NCI-H2107 treated with DMSO at 0.1 percent for 48 hours (cell line): ENCODE measurements around the gene GABBR2.
"Not testable (repeated sequence)": the region's sequence is repeated elsewhere in the genome, so short reads cannot be mapped to it uniquely, and the experiment has no call there.

ENCODE experiments used
- DNase-seq: peaks from one replicate; lab custom pipeline; 2025; ENCODE audit not compliant: unreplicated experiment; lab: John Stamatoyannopoulos, UW

The GABBR2 gene

DNA sequence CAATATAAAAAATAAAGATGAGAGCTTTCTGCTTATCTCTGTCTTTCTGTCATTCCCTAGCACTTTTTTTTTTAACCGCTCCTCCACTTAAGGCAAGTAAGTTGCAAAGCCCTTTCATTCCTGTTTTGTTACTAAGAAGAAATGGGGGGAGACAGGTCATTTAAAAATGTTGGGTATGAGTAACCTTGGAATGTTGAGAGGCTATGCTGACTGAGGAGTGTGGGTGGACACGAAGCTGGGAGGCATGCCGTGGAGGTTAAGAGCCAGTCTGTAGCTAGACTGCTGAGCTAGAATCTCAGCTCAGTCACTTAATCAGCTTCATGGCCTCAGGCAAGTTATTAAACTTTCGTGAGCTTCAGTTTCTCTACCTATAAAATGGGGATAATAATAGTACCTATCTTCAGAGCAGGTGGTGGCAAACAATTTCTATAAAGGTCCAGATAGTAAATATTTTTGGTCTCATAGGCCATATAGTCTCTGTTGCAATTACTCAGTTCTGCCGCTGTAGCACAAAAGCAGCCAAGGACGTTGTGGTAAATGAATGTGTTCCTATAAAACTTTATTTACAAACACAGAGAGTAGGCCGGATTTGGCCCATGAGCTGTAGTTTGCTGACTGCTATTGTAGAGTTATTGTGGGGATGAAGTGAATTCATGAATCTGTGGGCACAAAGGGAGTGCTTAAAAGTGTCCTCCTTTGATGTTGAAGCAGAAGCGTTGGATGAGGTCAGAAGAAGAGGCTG, 220.0 kb downstream of the GABBR2 start:
- no peak for DNase-seq

DNA sequence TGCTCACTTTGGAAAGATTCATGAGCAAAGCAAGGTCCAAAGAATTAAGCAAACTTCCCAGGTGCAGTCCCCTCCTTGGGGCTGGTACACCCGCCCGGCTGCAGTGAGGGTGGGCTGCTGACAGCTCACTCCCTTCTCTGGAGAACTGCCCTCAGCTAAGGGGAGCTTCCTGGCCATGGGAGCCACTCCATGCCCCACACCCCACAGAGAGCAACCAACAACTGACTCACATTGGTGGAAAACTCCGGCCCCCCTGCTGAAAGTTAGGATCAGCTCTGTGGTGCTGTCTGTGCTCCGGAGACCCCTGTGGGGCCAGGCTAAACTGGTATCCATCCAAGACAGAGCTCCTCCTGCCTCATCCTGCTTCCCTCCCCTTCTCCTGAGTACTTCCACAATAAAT, 223.0 kb downstream of the GABBR2 start:
- DNase-seq, result no peak

DNA sequence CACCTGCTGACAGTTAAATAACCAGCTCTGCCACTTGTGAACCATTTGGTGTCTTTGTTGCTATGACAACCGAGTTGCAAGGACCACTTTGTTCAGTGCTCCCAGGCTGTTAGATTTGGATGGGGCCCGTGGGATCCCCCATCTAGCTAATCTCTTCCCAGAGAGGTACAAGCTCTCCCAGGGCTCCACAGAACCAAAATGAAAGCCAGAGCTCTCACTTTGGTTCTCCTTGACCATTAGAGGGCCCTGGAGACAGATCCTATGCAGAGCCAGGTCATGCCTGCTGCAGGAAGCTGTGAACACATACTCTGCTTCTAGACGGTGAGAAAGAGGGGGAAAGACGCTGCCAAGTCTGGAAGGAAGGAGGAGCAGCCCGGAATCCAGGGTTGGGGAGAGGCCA, 224.6 kb downstream of the GABBR2 start:
- DNase-seq, result no peak

DNA sequence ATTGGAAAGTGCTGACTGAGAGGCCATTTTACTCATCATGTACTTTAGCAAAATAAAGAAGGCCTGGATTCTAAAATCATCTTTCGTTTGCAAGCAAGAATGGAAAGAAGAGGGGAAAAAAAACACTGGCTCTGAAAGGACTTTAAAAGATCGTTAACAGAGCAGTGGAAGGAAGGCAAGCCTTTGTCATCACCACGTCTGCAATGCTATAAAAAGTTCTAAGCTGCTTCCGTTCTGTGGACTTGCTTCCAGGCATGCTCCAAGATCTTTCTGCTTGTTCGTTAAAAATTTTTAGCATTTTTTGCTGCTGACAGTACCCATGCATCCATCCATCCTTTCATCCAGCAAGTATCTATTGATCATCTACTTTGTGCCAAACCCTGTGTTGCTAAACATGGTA, 226.5 kb downstream of the GABBR2 start:
- DNase-seq, result no peak

DNA sequence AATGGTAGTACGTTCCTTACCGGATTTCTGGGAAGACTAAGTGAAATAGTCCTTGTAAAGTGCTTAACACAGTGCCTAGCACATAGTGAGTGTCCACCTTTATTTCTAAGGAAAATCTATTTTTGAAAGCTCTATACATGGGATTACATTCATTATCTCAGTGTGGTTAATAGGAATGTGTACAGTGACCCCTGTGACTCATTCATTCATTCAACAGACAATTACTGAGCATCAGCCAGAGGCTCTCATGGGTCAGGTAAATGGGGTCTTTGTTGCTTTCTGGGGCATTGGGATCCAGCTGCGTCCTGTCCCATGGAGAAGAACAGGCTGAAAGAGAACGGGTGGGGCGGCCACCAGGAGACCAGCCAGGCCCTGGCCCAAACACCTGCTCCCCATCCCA, 227.1 kb downstream of the GABBR2 start:
- DNase-seq, result no peak

DNA sequence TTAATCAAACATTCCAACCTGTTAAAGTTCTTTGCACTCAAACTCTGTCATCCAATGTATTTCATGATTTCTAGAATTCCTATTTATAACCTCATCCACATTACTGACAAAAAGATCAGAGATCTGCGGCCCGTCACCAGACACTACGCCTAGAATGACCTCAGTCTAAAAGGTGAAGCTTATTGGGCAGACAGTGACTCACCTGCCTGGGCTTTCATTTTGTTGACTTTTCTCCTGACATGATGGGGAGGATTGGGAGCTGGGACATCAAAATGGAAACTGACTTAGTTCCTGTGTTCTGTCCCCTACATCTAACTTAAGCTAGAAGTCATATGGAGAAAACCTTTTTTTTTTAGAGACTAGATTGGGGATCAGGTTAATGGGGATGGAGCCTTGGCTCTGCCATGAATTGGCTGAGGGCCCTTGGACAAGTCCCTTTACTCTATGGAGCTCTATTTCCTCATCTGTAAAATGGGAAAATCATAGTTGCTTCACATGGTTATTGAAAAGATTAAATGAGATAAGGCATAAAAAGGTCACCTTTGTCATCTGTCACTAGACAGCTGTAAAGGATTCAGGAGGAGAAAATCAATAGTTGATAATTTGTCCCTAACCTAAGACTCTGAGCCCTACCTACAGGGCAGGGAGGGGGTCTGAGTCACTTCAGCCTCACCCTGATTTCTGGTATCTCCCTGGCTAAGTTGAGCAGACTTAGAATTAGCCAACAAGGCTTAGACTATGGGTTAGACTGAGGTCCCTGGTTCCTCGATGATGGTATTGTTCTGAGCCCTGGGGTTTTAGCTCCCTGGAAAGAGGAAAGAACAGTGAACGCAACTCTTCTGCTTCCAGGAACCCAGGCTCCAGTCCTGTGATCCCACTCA, 228.5 kb downstream of the GABBR2 start:
- DNase-seq, result no peak

DNA sequence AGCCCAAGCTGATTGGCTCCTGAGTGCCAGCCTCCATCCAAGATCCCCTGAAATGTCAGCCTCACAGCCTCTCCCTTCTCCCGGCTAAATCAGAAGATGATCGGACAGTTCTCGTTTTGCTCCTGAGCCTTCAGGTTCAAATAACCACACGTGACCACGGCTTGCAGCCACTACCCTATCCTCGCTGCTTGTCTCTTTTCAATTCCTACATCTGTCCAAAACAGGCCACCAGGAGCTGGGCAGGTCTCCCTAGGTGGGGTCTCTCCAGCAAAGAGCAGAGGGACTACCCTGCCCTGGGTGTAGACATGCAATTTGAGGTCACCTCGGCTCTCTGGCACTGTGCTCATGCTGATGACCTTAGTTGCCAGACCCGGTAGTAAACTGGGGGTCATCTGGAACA, 229.3 kb downstream of the GABBR2 start:
- no peak for DNase-seq

DNA sequence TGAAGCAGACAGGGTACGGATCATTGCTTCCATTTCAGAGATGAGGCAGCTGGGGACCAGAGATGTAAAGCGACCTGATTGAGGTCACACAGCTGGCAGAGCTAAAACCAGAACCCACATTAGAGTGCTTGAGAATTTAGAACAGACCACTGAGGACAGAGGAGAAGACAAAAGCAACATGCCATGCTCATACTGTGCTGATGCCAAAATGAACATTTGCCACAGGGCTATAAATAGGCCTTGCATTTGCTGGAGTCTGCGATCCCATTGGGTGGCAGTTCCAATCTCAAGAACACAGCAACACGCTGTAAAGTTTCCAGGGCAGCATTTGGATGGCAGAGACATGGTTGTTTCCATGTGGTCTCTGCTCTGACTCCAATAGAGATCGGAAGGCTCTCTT, 230.9 kb downstream of the GABBR2 start:
- no peak for DNase-seq

DNA sequence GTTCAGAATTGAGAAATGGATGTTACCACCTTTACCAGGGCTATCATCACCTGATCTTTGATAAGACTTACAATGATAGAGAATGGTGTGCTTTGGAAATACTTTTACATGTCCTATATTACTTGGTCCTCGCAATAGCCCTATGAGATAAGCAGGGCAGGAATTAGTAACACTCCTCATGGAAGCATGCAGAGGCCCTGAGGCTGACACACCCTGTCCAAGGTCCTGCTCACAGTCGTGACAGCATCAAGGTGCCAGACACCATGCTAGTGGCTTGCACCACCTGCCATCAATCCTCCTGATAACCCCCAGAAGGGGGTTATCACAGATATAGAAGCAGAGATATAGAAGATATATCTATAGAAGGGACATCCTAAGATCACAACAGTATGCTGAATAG, 236.5 kb downstream of the GABBR2 start:
- DNase-seq, result no peak

DNA sequence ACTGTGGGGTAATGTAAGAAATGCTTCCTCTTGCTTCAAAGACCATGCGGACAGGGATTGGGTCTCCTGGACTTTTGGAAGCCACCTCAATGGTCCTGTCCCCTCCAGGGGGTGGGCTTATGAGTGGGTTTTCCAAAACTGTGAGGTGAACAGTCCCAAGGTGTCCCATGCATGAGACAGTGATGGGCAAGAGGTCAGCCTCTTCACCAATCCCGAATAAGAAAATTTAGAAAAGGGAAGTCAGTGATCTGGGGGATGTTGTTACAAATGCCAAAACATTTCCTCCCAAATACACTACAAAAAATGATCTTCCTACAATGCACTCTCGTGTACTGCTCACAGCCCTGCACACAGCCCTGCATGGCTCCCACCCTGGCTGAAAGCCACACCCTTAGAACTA, 237.6 kb downstream of the GABBR2 start:
- DNase-seq, result no peak

DNA sequence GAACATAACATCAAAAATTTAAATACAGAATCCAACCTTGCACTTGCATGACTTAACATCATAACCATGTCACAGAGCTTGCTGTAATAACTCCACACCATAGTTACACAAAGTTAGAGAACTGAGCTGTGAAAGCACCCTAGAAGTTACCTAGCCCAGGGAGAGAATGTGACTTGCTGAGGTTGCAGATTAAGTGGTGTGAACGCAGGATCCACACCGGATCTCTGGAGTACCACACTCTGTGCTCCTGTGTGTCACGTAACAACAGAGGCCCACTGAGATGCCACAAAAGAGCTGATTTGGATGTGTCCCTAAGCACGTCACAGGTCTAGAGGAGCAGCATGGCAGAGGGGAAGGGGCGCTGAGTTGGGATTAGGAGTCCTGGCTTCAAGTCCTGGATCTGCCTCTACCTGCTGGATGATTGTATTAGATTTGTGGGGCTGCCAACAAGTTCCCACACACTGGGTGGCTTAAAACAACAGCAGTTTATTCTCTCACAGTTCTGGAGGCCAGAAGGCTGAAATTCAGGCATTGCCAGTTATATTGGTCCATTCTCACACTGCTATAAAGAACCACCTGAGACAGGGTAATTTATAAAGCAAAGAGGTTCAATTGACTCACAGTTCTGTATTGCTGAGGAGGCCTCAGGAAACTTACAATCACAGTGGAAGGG, 240.0 kb downstream of the GABBR2 start:
- no peak for DNase-seq

DNA sequence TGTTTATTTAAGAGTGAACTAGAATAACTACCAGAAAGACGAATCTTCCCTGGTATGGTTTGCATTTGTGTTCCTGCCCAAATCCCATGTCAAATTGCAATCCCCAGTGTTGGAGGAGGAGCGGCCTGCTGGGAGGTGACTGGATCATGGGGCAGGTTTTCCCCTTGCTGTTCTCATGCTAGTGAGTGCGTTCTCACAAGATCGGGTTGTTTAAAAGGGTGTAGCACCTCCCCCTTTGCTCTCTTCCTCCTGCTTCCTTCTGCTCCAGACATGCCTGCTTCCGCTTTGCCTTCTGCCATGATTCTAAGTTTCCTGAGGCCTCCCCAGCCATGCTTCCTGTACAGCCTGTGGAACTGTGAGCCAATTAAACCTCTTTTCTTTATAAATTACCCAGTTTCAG, 242.9 kb downstream of the GABBR2 start:
- DNase-seq, result no peak

DNA sequence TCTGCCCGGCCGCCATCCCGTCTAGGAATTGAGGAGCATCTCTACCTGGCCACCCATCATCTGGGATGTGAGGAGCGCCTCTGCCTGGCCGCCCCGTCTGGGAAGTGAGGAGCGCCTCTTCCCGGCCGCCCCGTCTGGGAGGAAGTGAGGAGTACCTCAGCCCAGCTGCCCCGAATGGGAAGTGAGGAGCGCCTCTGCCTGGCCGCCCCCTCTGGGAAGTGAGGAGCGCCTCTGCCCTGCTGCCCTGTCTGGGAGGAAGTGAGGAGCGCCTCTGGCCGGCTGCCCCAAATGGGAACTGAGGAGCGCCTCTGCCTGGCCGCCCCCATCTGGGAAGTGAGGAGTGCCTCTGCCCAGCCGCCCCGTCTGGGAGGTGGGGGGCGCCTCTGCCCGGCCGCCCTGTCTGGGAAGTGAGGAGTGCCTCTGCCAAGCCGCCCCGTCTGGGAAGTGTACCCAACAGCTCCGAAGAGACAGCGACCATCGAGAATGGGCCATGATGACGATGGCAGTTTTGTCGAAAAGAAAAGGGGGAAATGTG, 244.5 kb downstream of the GABBR2 start:
- DNase-seq, result not testable (repeated sequence)

DNA sequence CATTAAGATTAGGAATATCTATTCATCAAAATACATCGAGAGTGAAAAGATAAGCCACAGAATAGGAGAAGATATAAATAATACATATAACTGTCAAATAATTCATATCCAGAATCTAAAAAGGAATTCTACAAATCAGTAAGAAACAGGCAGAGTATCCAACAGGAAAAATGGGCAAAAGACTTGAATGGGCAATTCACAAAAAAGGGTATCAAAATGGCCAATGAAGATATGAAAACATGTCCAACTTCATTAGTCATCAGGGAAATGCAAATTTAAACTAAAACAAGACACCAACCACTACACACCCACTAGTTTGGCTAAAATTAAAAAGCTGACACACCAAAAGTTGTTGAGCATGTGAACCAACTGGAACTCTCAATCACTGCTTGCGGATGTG, 246.4 kb downstream of the GABBR2 start:
- no peak for DNase-seq

DNA sequence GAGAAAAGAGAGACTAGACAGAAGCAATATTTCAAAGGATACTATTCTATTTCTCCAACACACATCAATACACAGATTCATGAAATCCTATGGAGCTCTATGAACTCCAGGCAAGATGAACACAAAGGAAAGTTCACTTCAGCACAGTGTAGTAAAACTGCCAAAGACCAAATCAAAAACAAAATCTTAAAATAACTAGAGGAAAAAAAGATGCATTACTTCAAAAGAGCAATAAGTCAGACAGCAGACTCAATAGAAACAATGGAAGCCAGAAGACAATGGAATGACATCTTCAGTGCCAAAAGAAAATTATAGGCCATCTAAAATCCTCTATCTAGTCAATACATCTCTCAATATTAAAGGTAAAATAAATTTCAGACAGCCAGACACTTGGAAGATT, 248.0 kb downstream of the GABBR2 start:
- no peak for DNase-seq

DNA sequence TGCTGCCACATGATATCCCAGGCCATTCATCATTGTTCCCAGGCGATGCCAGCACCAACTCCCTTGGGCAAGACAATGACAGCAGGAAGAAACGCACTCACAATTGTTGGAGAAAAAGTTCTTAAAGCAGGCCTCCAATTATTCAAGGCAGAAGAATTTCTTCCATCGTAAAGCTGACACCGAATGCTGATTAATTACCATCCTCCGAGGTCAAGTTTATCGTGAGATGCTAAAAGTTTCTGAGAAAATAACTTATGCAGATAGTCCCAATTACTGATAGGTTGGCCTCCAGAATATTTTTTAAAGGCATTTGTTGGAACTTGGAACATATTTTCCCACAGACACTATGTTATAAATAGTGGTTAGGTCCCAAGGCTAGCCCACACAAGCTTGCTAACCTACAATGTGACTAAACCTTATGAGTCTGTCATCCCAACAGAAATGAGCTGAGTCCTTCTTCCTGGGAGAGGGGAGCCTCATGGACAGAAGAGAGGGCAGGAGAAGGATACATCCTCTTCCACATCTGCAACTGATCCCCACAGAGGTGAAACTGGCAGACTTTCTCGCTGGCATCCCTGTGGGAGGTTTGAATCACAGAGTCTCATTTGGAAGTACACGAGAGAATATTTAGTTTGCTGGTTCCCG, 250.9 kb downstream of the GABBR2 start:
- no peak for DNase-seq

DNA sequence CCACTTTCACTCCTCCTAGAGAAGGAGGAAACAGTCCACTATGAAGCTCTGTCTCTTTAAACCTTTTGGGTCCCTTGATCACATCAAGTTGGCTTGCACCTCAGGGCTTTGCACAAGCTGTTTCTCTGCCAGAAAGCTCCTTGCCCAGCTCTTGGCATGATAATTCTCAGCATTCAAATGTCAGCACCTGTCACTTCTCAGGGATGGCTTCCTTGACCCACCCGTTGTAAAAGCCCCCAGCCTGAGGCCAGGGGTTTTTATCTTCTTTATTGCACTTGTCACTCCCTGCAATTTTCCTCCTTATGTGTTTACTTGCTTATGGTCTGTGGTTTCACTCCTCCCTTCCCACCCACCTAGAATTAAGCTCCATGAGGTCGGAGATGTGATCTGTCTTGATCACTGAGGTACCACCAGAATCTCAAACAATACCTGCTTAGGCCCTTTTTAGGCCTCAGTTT, 252.6 kb downstream of the GABBR2 start:
- no peak for DNase-seq

DNA sequence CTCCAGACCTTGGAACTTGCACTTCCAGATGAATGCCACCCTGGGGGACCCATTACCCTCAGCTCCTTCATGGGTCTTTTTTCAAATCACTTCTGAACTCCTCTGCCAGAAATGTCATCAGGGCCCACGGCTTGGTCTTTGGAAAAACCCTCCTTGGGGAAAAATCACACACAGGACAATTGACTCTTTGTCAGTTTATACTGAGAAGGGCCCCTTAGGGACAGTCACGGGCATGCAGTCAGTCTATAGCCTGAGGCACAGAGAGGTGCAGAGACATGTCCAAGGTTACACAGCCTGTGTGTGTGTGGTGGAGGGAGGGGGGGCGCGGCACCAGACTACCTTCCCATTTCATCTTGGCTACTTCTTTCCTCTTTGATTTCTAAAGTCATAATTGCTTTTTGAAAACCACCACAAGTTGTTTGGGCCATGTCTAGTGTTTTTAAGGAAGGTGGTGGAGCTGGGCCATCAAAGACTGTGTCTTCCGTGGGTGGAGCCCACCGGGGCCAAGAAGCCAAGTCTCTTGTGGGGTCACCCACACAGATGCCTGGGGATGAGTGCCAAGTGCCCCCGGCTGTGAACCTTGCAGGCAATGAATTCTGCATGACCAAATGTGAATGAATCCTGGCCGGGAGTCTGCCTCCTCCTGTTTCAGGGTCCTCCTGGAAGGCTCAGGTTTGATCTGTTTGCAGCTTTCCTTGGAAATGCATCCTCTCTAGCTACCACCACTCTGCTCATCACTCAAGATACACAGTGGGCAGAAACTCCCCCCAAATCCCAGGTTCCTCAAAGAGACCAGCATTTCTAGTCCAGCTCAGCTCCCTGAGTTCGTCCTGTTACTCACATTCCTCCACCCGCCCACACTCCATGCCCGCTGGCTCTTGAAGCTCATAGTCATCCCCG, 253.2 kb downstream of the GABBR2 start:
- DNase-seq, result no peak

DNA sequence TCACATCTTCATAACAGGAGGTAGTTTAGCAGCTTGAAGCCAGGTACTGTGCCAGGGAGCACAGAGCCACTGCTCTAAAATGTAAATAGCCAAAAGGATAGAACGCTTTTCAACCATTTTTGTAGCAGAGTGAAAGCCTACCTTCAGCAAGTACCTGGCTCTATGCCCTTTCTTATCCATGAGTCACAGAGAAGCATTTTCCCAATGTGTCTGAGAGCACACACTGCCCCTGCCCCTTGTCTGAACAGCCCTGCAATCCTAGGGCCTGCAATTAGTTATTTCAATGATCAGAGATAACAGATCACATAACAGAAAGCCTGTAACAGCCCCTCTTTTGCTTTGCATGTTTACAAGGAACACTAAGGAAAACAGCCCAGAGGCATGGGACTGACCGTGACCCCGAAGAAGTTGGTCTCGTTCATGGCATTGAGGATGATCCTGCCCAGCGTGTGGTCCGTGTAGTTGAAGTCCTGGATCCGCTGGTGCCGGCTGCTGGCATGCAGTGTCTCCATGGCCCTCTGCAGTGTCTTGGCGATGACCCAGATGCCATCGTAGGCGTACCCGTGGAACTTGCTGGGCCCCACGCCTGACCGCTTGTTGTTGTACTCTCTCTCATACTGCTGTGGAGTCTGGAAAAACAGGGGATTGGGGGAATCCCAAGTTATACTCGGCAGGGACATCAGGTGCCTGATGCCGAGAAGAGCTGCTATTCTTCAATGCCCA, 255.0 kb downstream of the GABBR2 start:
- DNase-seq, result no peak
